Upper lobe of right lung (tissue), 1 donor: Measurements from ENCODE around the gene EMILIN3. TPM values are rescaled to one million over a fixed set of nuclear protein-coding genes. Genes with fewer than 3 reads are reported as not detected.

ENCODE experiments used
- ATAC-seq: fragments of 200-7000 bp; cut with Tn5 transposase; one replicate; pipeline ENCODE4 v1.9.1; 2020; ENCODE audit warnings: mild to moderate bottlenecking, moderate library complexity
- DNase-seq: peaks from one replicate; pipeline ENCODE4 v3.0.0-alpha.2; 2020
- H3K27ac ChIP-seq: fragments of 200-600 bp; one replicate; pipeline ENCODE4 v1.8.0; 2022
- H3K27me3 ChIP-seq: fragments of 200-600 bp; one replicate; pipeline ENCODE4 v1.8.0; 2022; ENCODE audit warnings: mild to moderate bottlenecking
- H3K36me3 ChIP-seq: fragments of 200-600 bp; one replicate; pipeline ENCODE4 v1.8.0; 2022
- H3K4me1 ChIP-seq: fragments of 200-600 bp; one replicate; pipeline ENCODE4 v1.8.0; 2022
- H3K4me3 ChIP-seq: fragments of 200-600 bp; one replicate; pipeline ENCODE4 v1.8.0; 2022; ENCODE audit warnings: mild to moderate bottlenecking
- H3K9me3 ChIP-seq: fragments of 200-600 bp; one replicate; pipeline ENCODE4 v1.8.0; 2022
- intact Hi-C: fragments of 100-400 bp; cut with DNase I; formaldehyde crosslinking; loops from one replicate; pipeline ENCODE4 v1.11.0; 2022
- total RNA-seq: library from RNA; stranded (reverse); fragmentation: NEBNext Ultra II Directional; extraction: Animal tissue kit (Norgen Biotek cat#: 25700); gene quantifications from one replicate; pipeline ENCODE4 v1.2.1, GENCODE V29; 2021
- TF ChIP-seq, protein P1 (sequence below): fragments of 200-600 bp; IDR thresholded peaks from one replicate; pipeline ENCODE4 v1.8.0; 2022; ENCODE audit warnings: antibody characterized with exemption
- donor health status: DM: no; HTN: yes; CAD: no; lungs with severe emphysema.

EMILIN3 gene
- total RNA-seq, 1 donor from 2014 or later: not detected

DNA sequence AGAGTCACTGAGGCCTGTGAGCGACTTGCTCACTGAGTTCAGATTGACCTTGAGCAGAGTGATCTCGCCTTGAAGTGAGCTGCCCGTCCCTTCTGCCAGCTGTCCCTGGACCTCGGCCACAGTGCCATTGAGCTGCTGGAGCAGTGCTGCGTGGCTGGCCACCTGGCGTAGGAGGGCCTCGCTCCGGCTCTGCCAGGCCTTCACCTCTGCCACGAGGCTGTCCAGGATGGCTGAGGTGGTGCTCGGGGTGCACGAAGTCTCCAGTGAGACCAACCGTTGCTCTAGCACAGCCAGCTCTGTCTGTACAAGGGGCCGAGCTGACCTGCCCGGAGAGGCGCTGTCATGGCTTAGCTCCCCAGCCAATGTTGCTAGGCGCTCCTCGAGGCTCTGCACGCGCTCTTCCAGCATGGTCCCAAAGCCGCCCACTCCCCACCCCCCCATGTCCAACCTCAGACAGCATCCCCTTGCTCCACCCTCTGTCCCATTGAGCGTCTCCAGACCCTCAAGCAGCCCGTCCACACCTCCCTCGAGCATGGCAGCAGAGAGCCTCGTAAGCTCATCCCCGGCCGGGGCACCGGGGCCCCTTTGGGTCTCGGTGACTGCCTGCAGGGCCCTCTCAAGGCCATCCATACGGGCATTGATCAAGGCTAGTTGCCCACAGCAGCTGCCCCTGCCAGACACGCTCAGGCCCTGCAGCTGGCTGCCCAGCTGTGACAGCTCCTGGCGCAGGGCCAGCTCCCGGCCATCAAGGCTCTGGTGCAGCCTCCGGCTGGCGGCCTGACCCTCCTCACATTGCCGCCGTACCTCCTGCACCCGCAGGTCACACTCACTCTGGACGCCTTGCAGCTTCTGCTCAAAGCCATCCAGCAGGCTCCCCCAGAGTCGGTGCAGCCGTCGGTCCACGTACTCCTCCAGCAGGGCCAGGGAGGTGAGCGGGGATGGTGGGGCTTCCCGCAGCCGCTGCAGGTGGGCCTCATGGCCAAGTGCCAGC, 4.6 kb downstream of the EMILIN3 start:
- H3K4me3 ChIP-seq: no peak overlapping the region
- DNase-seq: no peak
- no peak overlapping the region for H3K27ac ChIP-seq
- no peak for ATAC-seq
- intact Hi-C loops: no loop called here
- peaks cover 25% of the 10 kb centered on the region for H3K27me3 ChIP-seq
- peaks cover 6% of the 10 kb centered on the region for H3K4me1 ChIP-seq
- H3K36me3 ChIP-seq: no peaks in the 10 kb centered on the region
- TF ChIP-seq, protein P1, sequence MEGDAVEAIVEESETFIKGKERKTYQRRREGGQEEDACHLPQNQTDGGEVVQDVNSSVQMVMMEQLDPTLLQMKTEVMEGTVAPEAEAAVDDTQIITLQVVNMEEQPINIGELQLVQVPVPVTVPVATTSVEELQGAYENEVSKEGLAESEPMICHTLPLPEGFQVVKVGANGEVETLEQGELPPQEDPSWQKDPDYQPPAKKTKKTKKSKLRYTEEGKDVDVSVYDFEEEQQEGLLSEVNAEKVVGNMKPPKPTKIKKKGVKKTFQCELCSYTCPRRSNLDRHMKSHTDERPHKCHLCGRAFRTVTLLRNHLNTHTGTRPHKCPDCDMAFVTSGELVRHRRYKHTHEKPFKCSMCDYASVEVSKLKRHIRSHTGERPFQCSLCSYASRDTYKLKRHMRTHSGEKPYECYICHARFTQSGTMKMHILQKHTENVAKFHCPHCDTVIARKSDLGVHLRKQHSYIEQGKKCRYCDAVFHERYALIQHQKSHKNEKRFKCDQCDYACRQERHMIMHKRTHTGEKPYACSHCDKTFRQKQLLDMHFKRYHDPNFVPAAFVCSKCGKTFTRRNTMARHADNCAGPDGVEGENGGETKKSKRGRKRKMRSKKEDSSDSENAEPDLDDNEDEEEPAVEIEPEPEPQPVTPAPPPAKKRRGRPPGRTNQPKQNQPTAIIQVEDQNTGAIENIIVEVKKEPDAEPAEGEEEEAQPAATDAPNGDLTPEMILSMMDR: no peak
- no peaks in the 10 kb centered on the region for H3K9me3 ChIP-seq

DNA sequence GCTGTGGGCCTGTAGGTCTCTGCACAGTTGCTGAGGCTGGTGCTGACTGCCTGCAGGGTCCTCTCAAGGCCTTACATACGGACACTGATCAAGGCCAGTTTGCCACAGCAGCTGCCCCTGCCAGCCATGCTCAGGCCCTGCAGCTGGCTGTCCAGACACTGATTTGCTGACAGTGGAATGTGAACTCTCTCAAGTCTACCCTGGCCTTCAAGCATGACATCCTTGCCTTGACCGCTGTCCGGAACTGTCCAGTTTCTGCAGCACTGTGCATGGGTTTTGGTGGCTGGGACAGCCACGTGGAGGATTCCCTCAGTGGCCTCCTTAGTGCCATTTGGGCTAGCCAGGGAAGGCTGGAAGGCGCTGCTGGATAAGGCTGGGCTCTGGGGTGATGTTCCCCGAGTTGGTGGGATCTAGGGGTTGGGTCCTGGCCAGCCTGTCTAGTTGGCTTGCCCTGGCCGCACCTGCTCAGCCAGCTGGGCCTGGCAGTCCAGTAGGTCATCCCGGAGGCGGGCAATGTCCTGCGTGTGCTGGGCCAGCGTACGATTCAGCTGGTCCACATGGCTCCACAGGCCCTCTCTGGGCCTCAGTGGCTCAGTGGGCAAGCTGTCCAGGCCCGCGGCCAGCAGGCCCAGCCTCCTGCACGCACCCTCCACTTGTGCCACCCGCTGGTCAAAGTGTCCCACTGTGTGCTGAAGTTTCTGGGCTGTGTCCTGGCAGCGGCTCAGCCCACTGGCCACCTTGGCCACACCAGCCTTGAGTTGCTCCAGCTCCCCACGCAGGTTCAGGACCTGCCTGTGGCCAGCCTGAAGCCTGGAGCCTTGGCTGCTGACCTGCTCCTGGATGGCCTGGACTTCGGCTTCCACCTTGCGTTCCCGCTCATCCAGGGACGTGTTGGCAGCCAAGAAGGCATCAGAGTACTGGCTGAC, 5.5 kb downstream of the EMILIN3 start:
- no peak for ATAC-seq
- DNase-seq: no peak
- Histone ChIP-seq H3K27ac (no peak overlapping the region), H3K27me3 (peaks cover 21% of the 10 kb centered on the region), H3K9me3 (no peaks in the 10 kb centered on the region), H3K36me3 (no peaks in the 10 kb centered on the region), H3K4me1 (peaks cover 6% of the 10 kb centered on the region), H3K4me3 (no peak overlapping the region)
- TF ChIP-seq, protein P1: no peak
- intact Hi-C loops: no loop called here

DNA sequence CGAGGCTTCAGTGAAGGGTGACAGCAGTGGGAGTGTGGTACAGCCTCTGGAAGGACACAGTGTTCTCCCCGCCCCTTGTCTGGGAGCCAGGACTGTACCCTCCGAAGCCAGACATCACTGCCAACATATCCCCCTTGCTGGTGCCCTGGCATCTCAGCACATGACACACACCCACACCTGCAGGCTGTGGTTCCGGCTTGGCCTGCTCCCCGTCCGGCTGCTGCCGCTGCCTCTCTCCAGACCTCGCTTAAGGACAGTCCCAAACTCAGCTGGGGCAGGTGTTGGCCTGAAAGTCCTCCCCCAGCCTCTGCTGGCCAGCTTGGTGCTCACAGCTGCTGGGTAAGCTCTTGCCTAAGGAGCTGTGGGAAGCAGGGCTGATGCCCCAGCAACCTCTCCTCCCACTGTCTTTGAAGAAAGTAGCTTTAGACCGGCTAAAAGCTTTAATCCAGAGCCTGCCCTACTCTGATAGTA, 7.0 kb downstream of the EMILIN3 start:
- Histone ChIP-seq H3K9me3 (no peaks in the 10 kb centered on the region), H3K4me3 (no peak overlapping the region), H3K27me3 (peaks cover 5% of the 10 kb centered on the region), H3K27ac (no peak overlapping the region), H3K4me1 (no peaks in the 10 kb centered on the region), H3K36me3 (no peaks in the 10 kb centered on the region)
- ATAC-seq (no peak), DNase-seq (no peak)
- TF ChIP-seq, protein P1: no peak
- intact Hi-C loops: no loop called here

DNA sequence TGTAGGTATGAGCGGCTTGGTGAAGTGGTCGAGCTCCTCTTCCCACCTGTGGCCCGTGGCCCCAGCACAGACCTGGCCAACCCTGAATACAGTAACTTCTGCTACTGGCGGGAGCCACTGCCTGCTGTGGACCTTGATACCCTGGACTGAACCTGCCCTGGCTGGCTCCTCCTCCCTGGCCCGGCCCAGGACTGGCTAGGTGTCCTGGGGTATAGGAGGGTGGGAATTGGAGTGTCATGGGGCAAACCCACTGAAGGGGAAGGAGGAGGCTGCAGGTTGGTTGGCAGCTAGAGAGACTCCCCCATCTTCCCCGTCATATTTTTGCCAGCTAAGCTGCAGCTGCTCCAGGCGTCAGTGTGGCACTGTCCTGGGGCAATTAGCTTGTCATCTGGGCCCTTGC, 7.9 kb downstream of the EMILIN3 start:
- intact Hi-C loops: no loop called here
- Histone ChIP-seq H3K27me3 (no peaks in the 10 kb centered on the region), H3K4me3 (no peak overlapping the region), H3K36me3 (no peaks in the 10 kb centered on the region), H3K9me3 (no peaks in the 10 kb centered on the region), H3K27ac (no peak overlapping the region), H3K4me1 (no peaks in the 10 kb centered on the region)
- TF ChIP-seq, protein P1: no peak
- ATAC-seq (no peak), DNase-seq (no peak)

DNA sequence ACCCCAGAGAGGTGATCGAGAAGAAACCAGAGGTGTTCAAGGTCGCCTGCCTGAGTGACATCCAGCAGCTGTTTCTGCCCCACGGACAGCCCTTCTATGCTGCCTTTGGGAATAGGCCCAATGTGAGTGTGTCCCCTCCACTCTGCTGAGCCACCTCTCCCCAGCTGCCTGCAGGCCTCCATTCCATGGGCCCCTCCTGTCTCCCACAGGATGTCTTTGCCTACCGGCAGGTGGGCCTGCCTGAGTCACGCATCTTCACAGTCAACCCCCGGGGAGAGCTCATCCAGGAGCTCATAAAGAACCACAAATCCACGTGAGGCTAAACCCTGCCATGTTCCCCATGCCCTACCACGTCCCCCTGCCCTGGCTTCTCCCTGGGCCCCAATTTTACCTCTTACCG, 8.4 kb downstream of the EMILIN3 start:
- Histone ChIP-seq H3K36me3 (no peaks in the 10 kb centered on the region), H3K4me3 (no peak overlapping the region), H3K9me3 (no peaks in the 10 kb centered on the region), H3K27me3 (no peaks in the 10 kb centered on the region), H3K4me1 (no peaks in the 10 kb centered on the region), H3K27ac (no peak overlapping the region)
- TF ChIP-seq, protein P1: no peak
- DNase-seq: no peak
- no peak for ATAC-seq
- intact Hi-C loops: no loop called here
